K562 (cell line): ENCODE results near the gene ZNF195. TPM values are rescaled to one million over a fixed set of nuclear protein-coding genes. Genes with fewer than 3 reads are reported as not detected.

Source experiments
- DDX20 ChIP-seq: fragments of 450-650 bp; IDR thresholded peaks from 2 replicates; pipeline ENCODE4 v1.6.1; 2016; ENCODE audit warnings: missing genetic modification characterization, low read depth, mild to moderate bottlenecking, missing compliant biosample characterization, moderate library complexity
- DMBX1 ChIP-seq: fragments of 250-450 bp; sonication (Bioruptor Pico); IDR thresholded peaks from 2 replicates; pipeline ENCODE4 v1.8.0; 2022; ENCODE audit warnings: inconsistent platforms, mild to moderate bottlenecking, moderate library complexity, borderline replicate concordance
- ETV5 ChIP-seq: sonication (generic); formaldehyde crosslinking; IDR thresholded peaks from 2 replicates; pipeline ENCODE4 v1.4.0; 2020; ENCODE audit warnings: low read depth, mild to moderate bottlenecking, missing genetic modification reagents
- FIP1L1 ChIP-seq: fragments of 200-400 bp; formaldehyde crosslinking; IDR thresholded peaks from 2 replicates; pipeline ENCODE4 v1.6.1; 2018; ENCODE audit warnings: mild to moderate bottlenecking, low read depth, low read length; ENCODE audit not compliant: poor library complexity, severe bottlenecking
- IRF9 ChIP-seq: fragments of 450-650 bp; IDR thresholded peaks from 2 replicates; pipeline ENCODE4 v1.6.1; 2016; ENCODE audit warnings: missing biosample characterization, missing genetic modification characterization
- MCM7 ChIP-seq, 2 experiments: fragments of 450-650 bp; IDR thresholded peaks; 2 replicates each; pipeline ENCODE4 v1.6.1; 2016 to 2018
- NR1H2 ChIP-seq: sonication (generic); formaldehyde crosslinking; IDR thresholded peaks from 2 replicates; pipeline ENCODE4 v1.4.0; 2020; ENCODE audit warnings: mild to moderate bottlenecking, missing genetic modification reagents
- PHB2 ChIP-seq: fragments of 450-650 bp; IDR thresholded peaks from 2 replicates; pipeline ENCODE4 v1.6.1; 2017; ENCODE audit warnings: low read depth
- PRPF4 ChIP-seq: fragments of 200-400 bp; formaldehyde crosslinking; IDR thresholded peaks from one replicate; pipeline ENCODE4 v1.6.1; 2017; ENCODE audit warnings: low read length, low read depth, mild to moderate bottlenecking; ENCODE audit not compliant: insufficient read depth, poor library complexity, severe bottlenecking
- RBM14 ChIP-seq: fragments of 200-400 bp; formaldehyde crosslinking; IDR thresholded peaks from 2 replicates; pipeline ENCODE4 v1.6.1; 2018; ENCODE audit warnings: low read depth, mild to moderate bottlenecking, low read length, moderate library complexity, borderline replicate concordance; ENCODE audit not compliant: insufficient read depth
- SLC30A9 ChIP-seq: fragments of 250-450 bp; sonication (Bioruptor Pico); IDR thresholded peaks from 2 replicates; pipeline ENCODE4 v1.8.0; 2022; ENCODE audit warnings: mild to moderate bottlenecking, moderate library complexity
- TCF3 ChIP-seq: sonication (generic); formaldehyde crosslinking; IDR thresholded peaks from 2 replicates; pipeline ENCODE4 v1.4.0; 2020; ENCODE audit warnings: mild to moderate bottlenecking, missing genetic modification reagents
- ZNF586 ChIP-seq: fragments of 450-650 bp; formaldehyde crosslinking; conservative IDR thresholded peaks from 2 replicates; pipeline ENCODE4 v1.4.0; 2020; ENCODE audit warnings: mild to moderate bottlenecking, moderate library complexity
- polyA plus RNA-seq, 8 experiments: library from polyadenylated mRNA; depleted of rRNA in 4 of 8; stranded (reverse) in 5 of 8; unstranded in 3 of 8; fragments of >200 nt; fragmentation: Nextera tagmentation in 2 of 8; fragmentation: Illumina TruSeq in 1 of 8; extraction: Ambion mirVana in 2 of 8; extraction: Trizol in 1 of 8; gene quantifications; 2 replicates each; pipeline versions ENCODE4 v1.2.1 to v1.2.3, GENCODE V29; 2011 to 2014; ENCODE audit warnings: inconsistent platforms in 1 of 8, missing spikeins in 1 of 8
- total RNA-seq, 7 experiments: library from RNA; depleted of rRNA in 6 of 7; stranded (reverse); fragments of >200 nt in 6 of 7; fragmentation: Illumina TruSeq in 2 of 7; extraction: Trizol in 2 of 7; gene quantifications; 2 replicates each; pipeline versions ENCODE4 v1.2.1 to v1.2.3, GENCODE V29; 2011 to 2021; ENCODE audit warnings: low replicate concordance in 1 of 7
- TF ChIP-seq, protein P1 (sequence below): fragments of 250-450 bp; sonication (Bioruptor Pico); IDR thresholded peaks from 2 replicates; pipeline ENCODE4 v1.5.0; 2021
- TF ChIP-seq, protein P2 (sequence below): fragments of 450-650 bp; IDR thresholded peaks from one replicate; pipeline ENCODE4 v1.6.1; 2018; ENCODE audit warnings: mild to moderate bottlenecking, moderate library complexity; ENCODE audit not compliant: partially characterized antibody
- TF ChIP-seq, protein P3 (sequence below): sonication (generic); formaldehyde crosslinking; IDR thresholded peaks from 2 replicates; pipeline ENCODE4 v1.8.0; 2022; ENCODE audit warnings: missing genetic modification reagents, mild to moderate bottlenecking, borderline replicate concordance
- TF ChIP-seq, protein P4 (sequence below): sonication (generic); formaldehyde crosslinking; IDR thresholded peaks from 2 replicates; pipeline ENCODE4 v1.8.1; 2022; ENCODE audit warnings: missing genetic modification reagents
- TF ChIP-seq, protein P5 (sequence below): fragments of 250-450 bp; sonication (Bioruptor Pico); IDR thresholded peaks from 2 replicates; pipeline ENCODE4 v1.8.0; 2021; ENCODE audit warnings: mild to moderate bottlenecking, moderate library complexity
- TF ChIP-seq, protein P6 (sequence below): sonication (generic); IDR thresholded peaks from 2 replicates; pipeline ENCODE4 v1.6.1; 2016

The ZNF195 gene
- total and polyA plus RNA-seq, 9 of the 15 experiments (the other 6 are each of a cell fraction or from before 2014, with no cell fraction given), result 42.1 to 75.5 (median 60.4) TPM

DNA sequence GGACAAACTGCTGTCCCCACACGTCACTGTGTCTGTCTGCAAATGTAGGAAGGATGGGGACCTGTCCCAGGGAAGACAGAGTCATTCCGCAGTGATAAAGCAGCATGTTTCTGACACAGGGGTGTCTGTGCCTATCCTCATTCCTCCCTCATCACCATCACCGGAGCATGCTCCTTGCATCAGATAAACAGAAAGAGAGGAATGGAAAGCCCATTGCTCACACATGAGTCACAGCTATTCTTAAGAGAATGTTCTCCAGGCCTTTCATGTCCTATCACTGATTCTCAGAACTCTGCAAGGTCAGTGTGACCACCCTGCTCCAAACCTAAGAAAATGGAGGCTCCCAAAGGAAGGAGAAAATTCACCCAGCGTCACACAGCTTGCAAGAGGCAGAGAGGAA, 38.9 kb downstream of the ZNF195 start (continued):
- TF ChIP-seq, protein P1, sequence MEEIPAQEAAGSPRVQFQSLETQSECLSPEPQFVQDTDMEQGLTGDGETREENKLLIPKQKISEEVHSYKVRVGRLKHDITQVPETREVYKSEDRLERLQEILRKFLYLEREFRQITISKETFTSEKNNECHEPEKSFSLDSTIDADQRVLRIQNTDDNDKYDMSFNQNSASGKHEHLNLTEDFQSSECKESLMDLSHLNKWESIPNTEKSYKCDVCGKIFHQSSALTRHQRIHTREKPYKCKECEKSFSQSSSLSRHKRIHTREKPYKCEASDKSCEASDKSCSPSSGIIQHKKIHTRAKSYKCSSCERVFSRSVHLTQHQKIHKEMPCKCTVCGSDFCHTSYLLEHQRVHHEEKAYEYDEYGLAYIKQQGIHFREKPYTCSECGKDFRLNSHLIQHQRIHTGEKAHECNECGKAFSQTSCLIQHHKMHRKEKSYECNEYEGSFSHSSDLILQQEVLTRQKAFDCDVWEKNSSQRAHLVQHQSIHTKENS (CRISPR knock-in tag), result no peak
- TF ChIP-seq DMBX1 (CRISPR knock-in tag), result no peak
- TF ChIP-seq, protein P2, sequence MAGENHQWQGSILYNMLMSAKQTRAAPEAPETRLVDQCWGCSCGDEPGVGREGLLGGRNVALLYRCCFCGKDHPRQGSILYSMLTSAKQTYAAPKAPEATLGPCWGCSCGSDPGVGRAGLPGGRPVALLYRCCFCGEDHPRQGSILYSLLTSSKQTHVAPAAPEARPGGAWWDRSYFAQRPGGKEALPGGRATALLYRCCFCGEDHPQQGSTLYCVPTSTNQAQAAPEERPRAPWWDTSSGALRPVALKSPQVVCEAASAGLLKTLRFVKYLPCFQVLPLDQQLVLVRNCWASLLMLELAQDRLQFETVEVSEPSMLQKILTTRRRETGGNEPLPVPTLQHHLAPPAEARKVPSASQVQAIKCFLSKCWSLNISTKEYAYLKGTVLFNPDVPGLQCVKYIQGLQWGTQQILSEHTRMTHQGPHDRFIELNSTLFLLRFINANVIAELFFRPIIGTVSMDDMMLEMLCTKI, result no peak
- no peak for TF ChIP-seq ETV5 (CRISPR knock-in tag)
- TF ChIP-seq MCM7 (IDR thresholded peaks at IDR 0.05), result no peak
- TF ChIP-seq RBM14, result no peak
- TF ChIP-seq FIP1L1, result no peak
- TF ChIP-seq, protein P3, sequence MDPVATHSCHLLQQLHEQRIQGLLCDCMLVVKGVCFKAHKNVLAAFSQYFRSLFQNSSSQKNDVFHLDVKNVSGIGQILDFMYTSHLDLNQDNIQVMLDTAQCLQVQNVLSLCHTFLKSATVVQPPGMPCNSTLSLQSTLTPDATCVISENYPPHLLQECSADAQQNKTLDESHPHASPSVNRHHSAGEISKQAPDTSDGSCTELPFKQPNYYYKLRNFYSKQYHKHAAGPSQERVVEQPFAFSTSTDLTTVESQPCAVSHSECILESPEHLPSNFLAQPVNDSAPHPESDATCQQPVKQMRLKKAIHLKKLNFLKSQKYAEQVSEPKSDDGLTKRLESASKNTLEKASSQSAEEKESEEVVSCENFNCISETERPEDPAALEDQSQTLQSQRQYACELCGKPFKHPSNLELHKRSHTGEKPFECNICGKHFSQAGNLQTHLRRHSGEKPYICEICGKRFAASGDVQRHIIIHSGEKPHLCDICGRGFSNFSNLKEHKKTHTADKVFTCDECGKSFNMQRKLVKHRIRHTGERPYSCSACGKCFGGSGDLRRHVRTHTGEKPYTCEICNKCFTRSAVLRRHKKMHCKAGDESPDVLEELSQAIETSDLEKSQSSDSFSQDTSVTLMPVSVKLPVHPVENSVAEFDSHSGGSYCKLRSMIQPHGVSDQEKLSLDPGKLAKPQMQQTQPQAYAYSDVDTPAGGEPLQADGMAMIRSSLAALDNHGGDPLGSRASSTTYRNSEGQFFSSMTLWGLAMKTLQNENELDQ (CRISPR knock-in tag), result no peak
- TF ChIP-seq SLC30A9 (CRISPR knock-in tag), result no peak
- no peak for TF ChIP-seq ZNF586 (CRISPR knock-in tag)
- no peak for TF ChIP-seq PHB2
- TF ChIP-seq PRPF4, result no peak
- TF ChIP-seq, protein P4, sequence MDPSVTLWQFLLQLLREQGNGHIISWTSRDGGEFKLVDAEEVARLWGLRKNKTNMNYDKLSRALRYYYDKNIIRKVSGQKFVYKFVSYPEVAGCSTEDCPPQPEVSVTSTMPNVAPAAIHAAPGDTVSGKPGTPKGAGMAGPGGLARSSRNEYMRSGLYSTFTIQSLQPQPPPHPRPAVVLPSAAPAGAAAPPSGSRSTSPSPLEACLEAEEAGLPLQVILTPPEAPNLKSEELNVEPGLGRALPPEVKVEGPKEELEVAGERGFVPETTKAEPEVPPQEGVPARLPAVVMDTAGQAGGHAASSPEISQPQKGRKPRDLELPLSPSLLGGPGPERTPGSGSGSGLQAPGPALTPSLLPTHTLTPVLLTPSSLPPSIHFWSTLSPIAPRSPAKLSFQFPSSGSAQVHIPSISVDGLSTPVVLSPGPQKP, result no peak
- no peak for TF ChIP-seq NR1H2 (CRISPR knock-in tag)
- TF ChIP-seq TCF3 (CRISPR knock-in tag), result no peak; the same call in 1 of the 2 replicates
- TF ChIP-seq DDX20 (tag), result no peak
- TF ChIP-seq, protein P5, sequence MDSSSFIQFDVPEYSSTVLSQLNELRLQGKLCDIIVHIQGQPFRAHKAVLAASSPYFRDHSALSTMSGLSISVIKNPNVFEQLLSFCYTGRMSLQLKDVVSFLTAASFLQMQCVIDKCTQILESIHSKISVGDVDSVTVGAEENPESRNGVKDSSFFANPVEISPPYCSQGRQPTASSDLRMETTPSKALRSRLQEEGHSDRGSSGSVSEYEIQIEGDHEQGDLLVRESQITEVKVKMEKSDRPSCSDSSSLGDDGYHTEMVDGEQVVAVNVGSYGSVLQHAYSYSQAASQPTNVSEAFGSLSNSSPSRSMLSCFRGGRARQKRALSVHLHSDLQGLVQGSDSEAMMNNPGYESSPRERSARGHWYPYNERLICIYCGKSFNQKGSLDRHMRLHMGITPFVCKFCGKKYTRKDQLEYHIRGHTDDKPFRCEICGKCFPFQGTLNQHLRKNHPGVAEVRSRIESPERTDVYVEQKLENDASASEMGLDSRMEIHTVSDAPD (CRISPR knock-in tag), result no peak
- TF ChIP-seq, protein P6, sequence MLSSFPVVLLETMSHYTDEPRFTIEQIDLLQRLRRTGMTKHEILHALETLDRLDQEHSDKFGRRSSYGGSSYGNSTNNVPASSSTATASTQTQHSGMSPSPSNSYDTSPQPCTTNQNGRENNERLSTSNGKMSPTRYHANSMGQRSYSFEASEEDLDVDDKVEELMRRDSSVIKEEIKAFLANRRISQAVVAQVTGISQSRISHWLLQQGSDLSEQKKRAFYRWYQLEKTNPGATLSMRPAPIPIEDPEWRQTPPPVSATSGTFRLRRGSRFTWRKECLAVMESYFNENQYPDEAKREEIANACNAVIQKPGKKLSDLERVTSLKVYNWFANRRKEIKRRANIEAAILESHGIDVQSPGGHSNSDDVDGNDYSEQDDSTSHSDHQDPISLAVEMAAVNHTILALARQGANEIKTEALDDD, result no peak
- TF ChIP-seq IRF9 (tag), result no peak
